K562 (cell line): ENCODE data around the gene VTCN1. TPM values are rescaled to one million over a fixed set of nuclear protein-coding genes. Genes with fewer than 3 reads are reported as not detected.
A peak's percentile ranks its signal among the peaks of the same experiment; 100 is the strongest.

ENCODE experiments used
- ATAC-seq: fragments of 200-7000 bp; cut with Tn5 transposase; 3 replicates; pipeline ENCODE4 v1.9.1; 2020; ENCODE audit warnings: moderate library complexity
- BruUV-seq: library from RNA; stranded (reverse); fragments of 400-500 nt; replicated peaks from 2 replicates; lab custom pipeline; 2021; lab: Mats Ljungman, UMichigan
- CTCF ChIA-PET: fragments of 300-600 bp; formaldehyde crosslinking; extraction: SDS; loops from one replicate; lab custom pipeline; 2021; ENCODE audit warnings: low intra/inter-chr PET ratio; lab: Yijun Ruan, JAX
- POLR2A ChIA-PET: fragments of 300-600, 350-650 bp; sonication (Branson Sonifier 250); formaldehyde crosslinking; extraction: SDS; loops from one replicate; lab custom pipeline; 2021; ENCODE audit warnings: antibody characterized with exemption, inconsistent platforms; lab: Yijun Ruan, JAX
- DNase-seq, 4 experiments: peaks; one replicate each; pipeline versions ENCODE4 v3.0.0 to v3.0.0-alpha.2; 2011 to 2018; ENCODE audit warnings: low spot score in 3 of 4, mixed read lengths in 3 of 4; ENCODE audit errors: extremely low read depth in 1 of 4
- FAIRE-seq: peaks from 2 replicates; lab custom pipeline; 2011; peaks lifted over from hg19 to GRCh38; lab: Jason Lieb, UNC
- H2AFZ ChIP-seq: 2 replicates; pipeline ENCODE4 v1.6.0; 2011; ENCODE audit warnings: low read depth, low read length, control low read depth, inconsistent platforms
- H3K27ac ChIP-seq: fragments of 200-600 bp; 3 replicates; pipeline ENCODE4 v1.8.0; 2011; ENCODE audit warnings: low read depth, mild to moderate bottlenecking, control low read depth, inconsistent platforms, low read length, moderate library complexity, mixed read lengths; ENCODE audit errors: extremely low read depth
- H3K27me3 ChIP-seq, 2 experiments: fragments of 300-600 bp in 1 of 2; 2 replicates in 1 of 2; 3 replicates in 1 of 2; pipeline versions ENCODE4 v1.6.0 to v1.8.0; 2011; ENCODE audit warnings: inconsistent platforms in 2 of 2, low read length in 2 of 2, mild to moderate bottlenecking in 1 of 2, mixed read lengths in 1 of 2, moderate library complexity in 1 of 2; ENCODE audit not compliant: control insufficient read depth in 2 of 2, insufficient read depth in 2 of 2
- H3K36me3 ChIP-seq: fragments of 300-600 bp; 3 replicates; pipeline ENCODE4 v1.8.0; 2011; ENCODE audit warnings: mild to moderate bottlenecking, low read length, inconsistent platforms; ENCODE audit not compliant: control insufficient read depth, insufficient read depth
- H3K4me1 ChIP-seq, 2 experiments: fragments of 200-600 bp in 1 of 2; replicated peaks in 1 of 2; 2 replicates in 1 of 2; 3 replicates in 1 of 2; pipeline versions ENCODE4 v1.5.1 to v1.8.0; 2011; ENCODE audit warnings: inconsistent platforms in 2 of 2, low read length in 2 of 2, mild to moderate bottlenecking in 1 of 2, mixed read lengths in 1 of 2, moderate library complexity in 1 of 2; ENCODE audit not compliant: control insufficient read depth in 2 of 2, insufficient read depth in 2 of 2
- H3K4me2 ChIP-seq: 2 replicates; pipeline ENCODE4 v1.6.1; 2011; ENCODE audit warnings: low read length, control low read depth, inconsistent platforms, mixed read lengths; ENCODE audit not compliant: insufficient read depth
- H3K4me3 ChIP-seq: fragments of 200-600 bp; sonication (generic), shearing (Covaris generic); 2 replicates; pipeline ENCODE4 v1.5.1; 2016; ENCODE audit warnings: control low read depth, inconsistent platforms
- H3K79me2 ChIP-seq: fragments of 200-600 bp; 3 replicates; pipeline ENCODE4 v1.8.0; 2011; ENCODE audit warnings: low read length, inconsistent platforms; ENCODE audit not compliant: control insufficient read depth, insufficient read depth
- H3K9ac ChIP-seq, 2 experiments: 2 replicates each; pipeline versions ENCODE4 v1.6.0 to v1.6.1; 2011; ENCODE audit warnings: low read depth in 2 of 2, low read length in 2 of 2, control low read depth in 1 of 2, inconsistent platforms in 1 of 2, mild to moderate bottlenecking in 1 of 2, mixed read lengths in 1 of 2; ENCODE audit not compliant: insufficient read depth in 1 of 2
- H3K9me1 ChIP-seq: one replicate; pipeline ENCODE4 v1.6.0; 2011; ENCODE audit warnings: inconsistent platforms, mild to moderate bottlenecking, low read length, moderate library complexity; ENCODE audit not compliant: control insufficient read depth, insufficient read depth
- H3K9me3 ChIP-seq: replicated peaks from 2 replicates; pipeline ENCODE4 v1.5.1; 2011; ENCODE audit warnings: low read depth, low read length, inconsistent platforms; ENCODE audit not compliant: control insufficient read depth, insufficient read depth
- H4K20me1 ChIP-seq: replicated peaks from 2 replicates; pipeline ENCODE4 v1.6.1; 2011; ENCODE audit warnings: low read length, inconsistent platforms, mixed read lengths; ENCODE audit not compliant: control insufficient read depth, insufficient read depth
- CC2D1A ChIP-seq: fragments of 450-650 bp; IDR thresholded peaks from 2 replicates; pipeline ENCODE4 v1.6.1; 2017; ENCODE audit warnings: mild to moderate bottlenecking
- GABPB1 ChIP-seq: sonication (generic); formaldehyde crosslinking; IDR thresholded peaks from 2 replicates; pipeline ENCODE4 v1.8.0; 2022; ENCODE audit warnings: mild to moderate bottlenecking, missing genetic modification reagents
- GATAD2B ChIP-seq: fragments of 450-650 bp; IDR thresholded peaks from 2 replicates; pipeline ENCODE4 v1.6.1; 2017; ENCODE audit warnings: mild to moderate bottlenecking, borderline replicate concordance
- GTF2A2 ChIP-seq: IDR thresholded peaks from 2 replicates; pipeline ENCODE4 v1.6.1; 2016; ENCODE audit warnings: mild to moderate bottlenecking, missing genetic modification characterization, missing compliant biosample characterization
- HLTF ChIP-seq: fragments of 450-650 bp; IDR thresholded peaks from 2 replicates; pipeline ENCODE4 v1.6.1; 2016
- MAZ ChIP-seq, 2 experiments: fragments of 450-650 bp in 1 of 2; sonication (generic) in 1 of 2; formaldehyde crosslinking; IDR thresholded peaks in 1 of 2; conservative IDR thresholded peaks in 1 of 2; 2 replicates each; pipeline versions ENCODE4 v1.4.0 to v1.5.0; 2020; ENCODE audit warnings: mild to moderate bottlenecking in 1 of 2, missing genetic modification reagents in 1 of 2
- MEF2A ChIP-seq: IDR thresholded peaks from 2 replicates; pipeline ENCODE4 v1.6.1; 2011; ENCODE audit warnings: low read depth, mild to moderate bottlenecking, low read length, moderate library complexity; ENCODE audit not compliant: control insufficient read depth
- MNT ChIP-seq, 2 experiments: fragments of 450-650 bp; conservative IDR thresholded peaks; 2 replicates each; pipeline ENCODE4 v1.6.1; 2017; ENCODE audit warnings: mild to moderate bottlenecking in 2 of 2, moderate library complexity in 2 of 2
- NCOA1 ChIP-seq: fragments of 450-650 bp; IDR thresholded peaks from 2 replicates; pipeline ENCODE4 v1.6.1; 2016; ENCODE audit warnings: low read depth
- NR3C1 ChIP-seq: sonication (generic); formaldehyde crosslinking; IDR thresholded peaks from 2 replicates; pipeline ENCODE4 v1.8.1; 2022; ENCODE audit warnings: missing genetic modification reagents
- PREB ChIP-seq: sonication (generic); formaldehyde crosslinking; IDR thresholded peaks from 2 replicates; pipeline ENCODE4 v1.8.1; 2023; ENCODE audit warnings: mild to moderate bottlenecking, missing genetic modification reagents
- THRAP3 ChIP-seq: fragments of 450-650 bp; IDR thresholded peaks from 2 replicates; pipeline ENCODE4 v1.6.1; 2016; ENCODE audit warnings: mild to moderate bottlenecking, inconsistent platforms, borderline replicate concordance
- WGBS: fragments of 100-300 bp; shearing (Covaris generic); methylation state at CpG from one replicate; pipeline ENCODE4 v1.1.6; 2016; ENCODE audit warnings: low coverage, mixed read lengths; ENCODE audit not compliant: insufficient coverage; ENCODE audit errors: missing lambda C conversion rate; 5-methylcytosine and 5-hydroxymethylcytosine counted together
- in situ Hi-C: fragments of 300-500 bp; cut with MboI; formaldehyde crosslinking; loops from 4 replicates; pipeline ENCODE4 v1.15.0; 2018; ENCODE audit warnings: inconsistent platforms, mixed read lengths
- intact Hi-C: fragments of 100-400 bp; cut with micrococcal nuclease; formaldehyde crosslinking; loops from 2 replicates; pipeline ENCODE4 v1.14.2; 2022
- polyA plus RNA-seq, 8 experiments: library from polyadenylated mRNA; depleted of rRNA in 4 of 8; stranded (reverse) in 5 of 8; unstranded in 3 of 8; fragments of >200 nt; fragmentation: Nextera tagmentation in 2 of 8; fragmentation: Illumina TruSeq in 1 of 8; extraction: Ambion mirVana in 2 of 8; extraction: Trizol in 1 of 8; gene quantifications; 2 replicates each; pipeline versions ENCODE4 v1.2.1 to v1.2.3, GENCODE V29; 2011 to 2014; ENCODE audit warnings: inconsistent platforms in 1 of 8, missing spikeins in 1 of 8
- total RNA-seq, 7 experiments: library from RNA; depleted of rRNA in 6 of 7; stranded (reverse); fragments of >200 nt in 6 of 7; fragmentation: Illumina TruSeq in 2 of 7; extraction: Trizol in 2 of 7; gene quantifications; 2 replicates each; pipeline versions ENCODE4 v1.2.1 to v1.2.3, GENCODE V29; 2011 to 2021; ENCODE audit warnings: low replicate concordance in 1 of 7

The VTCN1 gene
- total and polyA plus RNA-seq, 9 of the 15 experiments (the other 6 are each of a cell fraction or from before 2014, with no cell fraction given): not detected

- CTCF ChIA-PET: interaction anchor here (0.7 kb wide), 1 partner anchor 649 kb away, joined by 4 read pairs; no protein-coding TSS in a partner anchor
- in situ Hi-C loops: no loop called here
- BruUV-seq: no TSS peak
Measured at GRCh38 chr1:117123274-117123673, 87.5 kb downstream of the VTCN1 start.

GRCh38 chr1:117122330-117123025, 88.2 kb downstream of the VTCN1 start:
- FAIRE-seq: no peak
- no TSS peak for BruUV-seq
- Histone ChIP-seq H3K79me2 (no peaks in the 10 kb centered on the region), H3K4me1 (peaks cover 6 to 17% of the 10 kb centered on the region in 2 experiments; a peak in 4 of 5 replicates), H3K9me3 (no peaks in the 10 kb centered on the region), H3K9me1 (no peaks in the 10 kb centered on the region), H3K4me3 (peak overlapping the region; percentile 51), H3K9ac (peak overlapping the region; percentile 81 to 98; a peak in 3 of 4 replicates), H2AFZ (peak overlapping the region; percentile 99), H3K36me3 (no peaks in the 10 kb centered on the region), H3K27ac (peak overlapping the region; percentile 82), H3K27me3 (peaks cover 6% of the 10 kb centered on the region in 2 experiments; a peak in 1 of 5 replicates), H4K20me1 (no peaks in the 10 kb centered on the region), H3K4me2 (peak overlapping the region; percentile 86)
- POLR2A ChIA-PET: interaction anchor here (0.6 to 0.7 kb wide), 2 partner anchors 21 to 102 kb away, joined by 3 read pairs; no protein-coding TSS in a partner anchor
- CTCF ChIA-PET: interaction anchor here (0.7 kb wide), 1 partner anchor 650 kb away, joined by 4 read pairs; no protein-coding TSS in a partner anchor
- no peak for ATAC-seq
- in situ Hi-C loops: no loop called here
- intact Hi-C loops: loop anchor here (5.0 to 10.0 kb wide), 4 partner anchors 160 to 548 kb away; partner anchors contain the start of gene CD58
- 91% methylated on average over 32 of the region's 32 CpGs for WGBS
- no peak for DNase-seq
- TF ChIP-seq THRAP3: peak; percentile 73; the same call in 1 of the 2 replicates
- TF ChIP-seq PREB: peak; percentile 80; the same call in 1 of the 2 replicates
- TF ChIP-seq GABPB1 (CRISPR knock-in tag): 0 out of 2 replicates have a peak, but pooled peaks have one; percentile 10
- TF ChIP-seq HLTF: no peak
- 0 out of 4 replicates have a peak, but pooled peaks of 1 of the 2 experiments have one; percentile 8 for TF ChIP-seq MNT (conservative IDR thresholded peaks at IDR 0.05)
- TF ChIP-seq NR3C1 (CRISPR knock-in tag): no peak
- peak; percentile 35; the same call in 1 of the 2 replicates for TF ChIP-seq GTF2A2 (tag)
- TF ChIP-seq MAZ (CRISPR knock-in tag; conservative IDR thresholded peaks at IDR 0.05 in 1 of 2, IDR thresholded peaks at IDR 0.05 in 1 of 2): 0 out of 4 replicates have a peak, but pooled peaks of 1 of the 2 experiments have one; percentile 3
- 0 out of 2 replicates have a peak, but pooled peaks have one; percentile 76 for TF ChIP-seq GATAD2B
- TF ChIP-seq CC2D1A: peak; percentile 2; the same call in 1 of the 2 replicates

More at GRCh38 chr1:117123274-117123673, 87.5 kb downstream of the VTCN1 start:
- no peak overlapping the region for H3K4me2 ChIP-seq
- POLR2A ChIA-PET: interaction anchor here (1.4 kb wide), 1 partner anchor 63 kb away, joined by 5 read pairs; the partner anchor contains the start of gene TTF2
- no peaks in the 10 kb centered on the region for H3K36me3 ChIP-seq
- intact Hi-C loops: loop anchor here (5.0 to 10.0 kb wide), 4 partner anchors 159 to 548 kb away; partner anchors contain the start of gene CD58
- TF ChIP-seq NCOA1 (no peak), MEF2A (no peak)
- no peak overlapping the region for H3K4me3 ChIP-seq
- ATAC-seq (no peak), FAIRE-seq (no peak), DNase-seq (no peak)
- 36% methylated on average over 2 of the region's 2 CpGs for WGBS
- H3K9me3 ChIP-seq: no peaks in the 10 kb centered on the region
- H3K27ac ChIP-seq: no peak overlapping the region
- H3K9ac ChIP-seq: no peak overlapping the region
- peaks cover 6% of the 10 kb centered on the region in 2 experiments; a peak in 1 of 5 replicates for H3K27me3 ChIP-seq
- no peak overlapping the region for H2AFZ ChIP-seq
- H4K20me1 ChIP-seq: no peaks in the 10 kb centered on the region
- no peaks in the 10 kb centered on the region for H3K79me2 ChIP-seq
- H3K4me1 ChIP-seq: peaks cover 13 to 17% of the 10 kb centered on the region in 2 experiments; a peak in 4 of 5 replicates
- H3K9me1 ChIP-seq: no peaks in the 10 kb centered on the region
